Measurements from ENCODE around the gene CEP63.
"Not testable (repeated sequence)": the region's sequence is repeated elsewhere in the genome, so short reads cannot be mapped to it uniquely, and the experiment has no call there.

The CEP63 gene

DNA sequence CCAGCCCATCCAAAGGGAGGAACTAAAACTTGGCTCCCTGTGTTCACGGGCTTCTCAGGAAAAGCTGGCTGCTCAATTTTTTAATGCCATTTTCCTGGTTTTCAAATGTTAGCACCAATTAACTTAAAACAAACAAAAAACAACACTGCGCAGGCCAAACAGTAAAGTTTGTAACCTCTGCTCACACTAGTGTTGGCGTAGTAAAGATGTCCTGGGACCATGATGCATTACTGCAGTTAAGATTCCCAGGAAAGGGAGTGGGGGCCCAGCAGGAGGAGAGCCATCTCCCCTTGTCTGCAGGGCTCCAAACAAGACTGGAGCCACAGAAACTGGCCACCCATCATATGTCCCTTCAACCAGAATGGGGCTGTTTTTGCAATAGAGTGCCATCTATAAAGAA, 91.0 kb downstream of the CEP63 start:
- DNase-seq (ENCODE audit: low read depth) = no peak

DNA sequence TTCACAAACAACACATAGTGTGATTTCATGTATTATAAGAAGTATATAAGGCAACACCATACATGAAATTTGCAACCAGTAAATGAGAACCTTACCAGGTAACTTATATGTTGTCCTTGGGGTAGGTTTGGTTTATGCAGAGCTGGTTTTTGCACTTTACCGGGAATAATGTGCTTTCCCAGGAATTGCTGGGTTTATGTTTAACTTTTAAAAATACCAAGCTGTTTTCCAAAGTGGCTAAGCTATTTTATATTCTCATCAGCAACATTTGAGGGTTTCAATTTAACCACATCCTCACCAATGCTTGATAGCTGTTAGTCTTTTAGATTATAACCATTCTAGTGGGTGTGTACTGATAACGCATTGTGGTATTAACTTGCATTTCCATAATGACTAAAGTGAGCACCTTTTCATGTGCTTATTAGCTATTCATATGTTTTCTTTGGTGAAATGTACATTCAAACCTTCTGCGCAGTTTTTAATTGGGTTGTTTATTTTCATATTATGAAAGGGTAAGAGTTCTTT, 93.3 kb downstream of the CEP63 start:
- DNase-seq (ENCODE audit: low read depth) = no peak

DNA sequence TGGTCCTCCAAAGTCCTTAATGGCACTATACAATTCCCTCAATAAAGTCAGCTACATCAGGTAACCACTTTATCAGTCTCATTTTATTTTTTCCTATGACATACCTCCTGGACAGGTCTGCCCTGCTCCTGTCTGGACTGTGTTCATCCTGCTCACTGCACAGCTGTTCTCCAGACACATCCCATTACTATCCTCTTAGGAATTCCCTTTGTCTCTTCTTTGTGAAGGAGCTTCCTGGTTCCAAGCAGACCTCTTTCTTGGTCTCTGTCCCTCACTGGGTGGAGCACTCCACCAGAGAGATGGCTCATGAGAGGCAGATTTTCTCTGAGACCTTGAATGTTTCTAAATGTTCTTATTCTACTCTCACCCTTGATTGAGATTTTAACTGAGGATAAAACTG, 104.9 kb downstream of the CEP63 start:
- no peak for DNase-seq (ENCODE audit: low read depth)

DNA sequence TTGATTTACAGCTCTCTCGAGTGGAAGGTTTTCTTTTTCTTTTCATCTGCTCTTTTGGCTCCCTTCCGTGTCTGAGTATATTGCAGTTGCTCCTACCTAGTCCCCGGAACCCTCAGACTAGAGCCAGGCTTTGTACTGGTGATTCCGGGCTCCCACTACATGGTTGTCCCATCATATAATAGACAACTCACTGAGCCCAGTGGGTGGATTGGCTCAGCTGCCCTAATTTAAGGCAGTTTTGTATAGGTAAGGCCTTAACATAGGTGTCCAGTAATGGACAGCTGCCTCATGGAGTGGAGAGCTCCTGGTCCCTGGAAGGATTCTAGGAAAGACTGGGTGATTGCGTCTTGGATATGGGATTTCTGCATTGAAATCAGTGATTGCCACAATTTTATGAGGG, 106.9 kb downstream of the CEP63 start:
- DNase-seq (ENCODE audit: low read depth) = no peak

DNA sequence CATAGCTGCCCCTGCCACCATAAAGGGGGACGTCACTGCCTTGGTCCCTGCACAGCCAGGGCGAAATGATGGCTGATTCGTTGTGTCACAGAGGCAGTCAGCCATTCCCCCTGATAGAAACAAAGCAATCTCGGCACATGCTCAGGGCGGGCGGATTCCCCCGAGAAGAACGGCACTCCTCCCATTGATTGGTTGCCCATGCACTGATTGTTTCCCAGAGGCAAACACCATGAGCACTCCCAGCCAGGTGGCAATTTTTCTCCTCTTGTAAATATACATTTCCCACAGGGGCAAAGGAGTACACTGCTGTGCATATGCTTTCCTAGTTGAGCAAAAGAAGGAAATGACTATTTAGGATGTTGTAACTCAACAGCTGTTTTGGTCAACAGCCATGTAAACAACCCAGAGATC, 108.5 kb downstream of the CEP63 start:
- no peak for DNase-seq (ENCODE audit: low read depth)

DNA sequence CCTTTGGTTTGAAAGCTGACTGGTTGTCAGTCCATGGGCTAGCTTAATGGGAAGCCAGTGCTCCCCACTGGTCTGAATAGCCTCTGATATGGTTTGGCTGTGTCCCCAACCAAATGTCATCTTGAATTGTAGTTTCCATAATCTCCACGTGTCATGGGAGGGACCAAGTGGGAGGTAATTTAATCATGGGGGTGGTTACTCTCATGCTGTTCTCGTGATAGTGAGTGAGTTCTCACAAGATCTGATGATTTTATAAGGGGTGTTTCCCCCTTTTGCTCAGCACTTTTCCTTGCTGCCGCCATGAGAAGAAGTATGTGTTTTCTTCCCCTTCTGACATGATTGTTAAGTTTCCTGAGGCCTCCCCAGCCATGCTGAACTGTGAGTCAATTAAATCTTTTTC, 109.1 kb downstream of the CEP63 start:
- not testable (repeated sequence) for DNase-seq (ENCODE audit: low read depth)

DNA sequence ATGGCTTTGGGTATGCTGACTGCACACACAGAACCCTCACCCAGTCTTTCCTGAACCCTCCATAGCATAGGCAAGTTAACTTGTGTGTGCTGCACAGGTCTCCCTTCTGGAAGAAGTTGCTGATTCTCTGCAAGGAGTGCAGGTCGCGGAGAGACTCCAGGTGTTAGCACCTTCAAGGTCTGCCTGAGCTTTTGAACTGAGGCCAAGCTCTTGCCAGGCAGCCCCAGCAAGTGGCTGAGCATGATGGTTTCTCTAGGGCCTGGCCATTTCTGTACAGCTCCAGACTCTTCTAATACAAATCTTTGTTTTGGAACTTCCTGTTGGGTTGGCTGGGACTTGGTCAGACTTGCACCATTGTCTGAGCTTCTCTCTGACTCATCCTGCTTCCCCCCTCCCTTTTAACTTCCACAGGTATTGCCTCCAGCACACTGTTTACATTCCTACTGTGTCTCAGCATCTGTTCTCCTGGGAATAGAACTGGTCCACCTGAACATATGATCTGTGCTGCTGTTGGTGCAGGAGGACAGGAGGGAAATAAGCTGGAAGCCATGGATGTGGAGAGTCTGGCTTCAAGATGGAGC, 111.6 kb downstream of the CEP63 start:
- no peak for DNase-seq (ENCODE audit: low read depth)

DNA sequence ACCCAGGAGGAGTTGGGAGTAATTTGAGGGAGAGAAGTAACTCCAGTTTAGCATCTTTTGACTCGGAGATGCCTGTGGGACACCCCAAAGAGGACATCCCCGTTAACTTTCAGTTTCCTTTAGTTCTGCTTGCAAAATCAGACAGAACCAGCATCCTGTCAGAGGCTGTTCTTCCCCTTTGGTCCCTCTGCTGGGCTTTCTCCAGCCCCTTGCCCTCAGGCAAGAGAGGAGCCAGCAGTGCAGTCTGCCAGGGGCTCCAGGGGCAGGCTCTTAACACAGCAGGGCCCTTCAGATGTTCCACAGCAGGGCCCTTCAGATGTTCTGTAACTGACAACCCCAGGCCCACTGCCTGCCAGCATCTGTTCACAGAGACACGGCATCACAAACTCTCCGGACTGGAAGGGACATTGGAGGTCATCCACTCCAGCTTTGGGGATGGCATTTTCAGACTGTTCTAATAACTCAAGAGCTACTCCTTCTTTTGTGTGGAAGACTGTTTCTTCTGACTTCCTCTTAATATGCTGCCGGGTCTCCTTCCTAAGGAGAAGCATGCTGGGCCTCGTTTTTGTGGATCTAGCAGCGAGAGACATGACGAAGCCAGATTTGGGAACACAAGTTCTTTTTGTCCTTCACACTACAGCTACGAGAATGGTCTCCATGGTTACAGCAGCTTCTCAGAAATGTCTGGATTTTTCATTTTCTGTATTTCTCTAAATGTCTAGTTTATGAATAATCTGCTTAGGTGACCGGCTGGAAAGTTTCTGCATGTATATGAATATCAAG, 113.1 kb downstream of the CEP63 start:
- DNase-seq (ENCODE audit: low read depth) = no peak

DNA sequence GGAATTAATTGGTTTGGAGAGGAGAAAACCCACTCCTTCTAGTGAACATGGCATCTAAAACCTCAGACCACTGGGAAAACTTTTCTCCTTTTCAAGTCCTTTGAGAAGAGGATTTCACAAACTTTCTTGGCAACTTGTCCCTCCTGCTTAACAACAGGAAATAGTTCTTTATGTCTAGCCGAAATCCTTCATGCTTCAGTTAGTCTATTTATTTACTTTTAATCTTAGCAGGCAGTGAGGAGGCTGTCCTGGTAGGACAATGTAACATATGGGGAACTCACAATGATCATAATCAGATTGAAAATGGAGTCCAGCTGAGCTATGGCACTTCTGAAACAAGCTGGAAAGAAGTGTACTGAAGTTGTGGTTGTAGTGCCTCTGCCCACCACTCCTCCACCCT, 114.3 kb downstream of the CEP63 start:
- DNase-seq (ENCODE audit: low read depth) = peak; percentile 47

DNA sequence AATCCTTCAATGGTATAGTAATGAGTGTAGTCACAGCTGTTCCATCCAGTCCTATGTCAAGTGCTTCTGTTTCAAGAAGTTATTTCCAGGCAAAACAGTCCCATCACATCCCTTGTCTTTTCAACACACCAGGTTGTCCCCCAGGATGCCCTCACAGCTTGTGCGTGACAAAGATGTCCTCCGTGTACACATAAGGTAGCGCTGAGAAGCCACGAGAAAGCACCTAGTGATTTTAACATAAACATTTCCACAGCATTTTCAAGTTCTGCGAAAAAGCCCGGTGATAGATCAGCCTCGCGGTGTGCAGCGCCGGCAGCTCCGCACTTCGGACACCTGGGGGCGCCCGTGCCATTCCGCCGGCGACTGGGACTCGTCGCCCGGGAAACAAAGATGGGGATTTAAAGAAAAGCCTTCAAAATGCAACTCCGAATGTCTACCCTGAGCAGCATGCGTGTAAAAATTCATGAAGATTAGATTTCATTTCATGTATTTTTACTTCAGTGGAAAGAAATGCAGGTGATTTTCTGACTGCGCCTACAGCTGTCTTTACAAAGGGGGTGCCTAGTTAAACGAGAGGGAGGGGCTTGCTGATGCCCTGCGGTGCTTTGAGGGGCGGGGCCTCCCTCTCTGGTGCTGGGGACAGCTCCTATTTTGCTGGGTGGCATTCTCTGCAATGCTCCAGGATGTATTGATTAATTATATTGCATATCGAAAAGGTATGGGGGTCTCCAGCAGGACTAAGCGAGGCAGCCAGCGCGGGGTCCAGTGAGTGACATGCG, 115.0 kb downstream of the CEP63 start:
- DNase-seq (ENCODE audit: low read depth) = no peak

DNA sequence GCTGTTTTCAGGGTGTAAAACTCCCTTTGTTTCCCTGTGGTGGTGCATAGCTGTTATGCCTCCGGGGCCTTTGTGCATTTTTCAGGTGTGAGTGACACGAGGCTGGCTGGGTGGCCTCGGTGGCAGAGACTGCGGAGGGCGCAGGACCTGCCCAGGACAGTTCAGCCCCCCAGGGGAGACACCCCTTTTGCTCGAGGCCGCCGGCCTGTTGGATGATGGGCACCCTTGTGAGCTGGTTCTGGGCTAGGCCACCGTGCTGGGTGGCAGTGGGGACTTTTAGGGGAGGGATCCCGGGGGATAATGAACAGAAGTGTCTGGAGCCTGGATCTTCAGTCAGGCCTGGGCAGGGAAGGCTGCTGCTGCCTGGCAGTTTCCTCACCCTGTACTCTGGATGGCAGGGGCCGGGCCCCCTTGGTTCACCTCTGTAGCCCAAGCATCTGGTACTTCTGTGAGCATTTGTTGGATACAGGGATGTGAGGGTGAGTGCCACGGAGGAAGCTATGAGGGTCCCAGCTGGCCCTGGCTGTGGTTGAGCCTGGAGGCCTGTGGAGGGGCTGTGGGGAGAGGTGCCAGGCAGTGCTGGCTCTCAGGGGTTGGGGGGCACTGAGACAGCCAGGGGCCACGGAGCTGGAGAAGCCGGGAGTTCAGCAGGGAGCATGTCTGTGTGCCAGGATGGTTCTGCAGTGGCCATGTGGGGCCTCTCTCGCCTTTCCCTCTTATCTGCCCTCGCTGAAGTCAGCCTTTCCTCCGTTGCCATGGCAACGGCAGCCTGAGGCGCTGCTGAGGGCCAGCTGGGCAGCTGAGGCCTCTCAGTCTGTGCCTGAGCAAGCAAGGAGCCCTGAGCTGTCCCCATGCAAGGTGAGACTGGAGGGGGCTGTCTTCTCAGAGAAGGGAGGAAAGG, 115.9 kb downstream of the CEP63 start:
- DNase-seq (ENCODE audit: low read depth) = peak; percentile 23

DNA sequence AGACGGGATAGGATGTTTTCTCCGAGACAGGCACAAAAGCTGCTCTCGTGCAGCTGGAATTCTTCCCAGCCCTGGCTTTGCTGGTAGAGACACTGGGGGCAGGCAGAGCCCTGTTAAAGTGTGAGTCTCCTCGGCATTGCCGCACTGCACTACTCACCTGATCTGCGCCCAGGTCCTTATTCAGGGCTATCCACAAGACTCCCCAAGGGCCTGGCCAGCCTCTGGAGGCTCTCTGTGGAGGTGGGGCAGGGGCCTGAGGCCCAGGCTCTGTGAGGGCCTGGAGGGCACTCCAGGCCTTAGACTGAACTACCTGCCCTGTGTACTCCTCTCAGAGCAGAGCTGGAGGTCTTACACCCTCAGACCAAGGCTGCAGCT, 116.6 kb downstream of the CEP63 start:
- DNase-seq (ENCODE audit: low read depth) = no peak

DNA sequence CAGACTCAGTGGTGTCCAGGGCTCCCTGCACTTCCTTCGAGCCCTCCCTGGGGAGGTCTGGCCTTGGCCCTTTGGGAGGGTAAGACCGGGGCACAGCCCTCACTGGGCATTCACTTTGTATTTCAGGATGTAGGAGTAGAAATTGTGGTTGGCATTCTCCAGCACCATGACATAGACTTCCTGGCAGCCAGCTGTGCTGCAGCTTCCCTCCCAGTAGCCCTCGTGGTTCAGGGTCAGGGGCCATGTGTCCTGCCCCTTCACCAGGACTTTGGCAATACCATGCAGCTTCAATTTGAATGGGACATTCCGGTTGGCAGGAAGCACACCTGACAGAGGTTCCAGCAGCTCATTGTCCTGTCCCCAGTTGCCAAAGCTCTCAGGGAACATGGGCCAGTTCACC, 117.6 kb downstream of the CEP63 start:
- no peak for DNase-seq (ENCODE audit: low read depth)

DNA sequence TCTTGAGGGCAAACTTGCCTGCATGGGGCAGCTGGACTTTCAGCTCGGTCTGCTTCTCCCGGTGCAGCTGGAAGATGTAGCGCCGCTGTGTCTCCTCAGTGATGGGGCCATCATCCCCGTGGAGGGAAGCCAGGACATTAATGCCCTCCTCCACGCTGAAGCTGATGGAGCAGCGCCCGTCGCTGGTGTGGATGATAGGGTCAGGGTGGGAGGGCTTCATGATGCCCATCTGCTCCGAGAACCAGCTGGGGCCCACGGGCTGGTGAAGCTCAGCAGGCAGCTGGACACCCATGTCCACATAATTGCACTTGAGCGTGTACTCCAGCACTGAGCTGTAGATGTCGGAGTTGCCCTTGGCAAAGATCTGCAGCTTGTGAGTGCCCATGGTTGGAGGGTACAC, 118.1 kb downstream of the CEP63 start:
- no peak for DNase-seq (ENCODE audit: low read depth)

DNA sequence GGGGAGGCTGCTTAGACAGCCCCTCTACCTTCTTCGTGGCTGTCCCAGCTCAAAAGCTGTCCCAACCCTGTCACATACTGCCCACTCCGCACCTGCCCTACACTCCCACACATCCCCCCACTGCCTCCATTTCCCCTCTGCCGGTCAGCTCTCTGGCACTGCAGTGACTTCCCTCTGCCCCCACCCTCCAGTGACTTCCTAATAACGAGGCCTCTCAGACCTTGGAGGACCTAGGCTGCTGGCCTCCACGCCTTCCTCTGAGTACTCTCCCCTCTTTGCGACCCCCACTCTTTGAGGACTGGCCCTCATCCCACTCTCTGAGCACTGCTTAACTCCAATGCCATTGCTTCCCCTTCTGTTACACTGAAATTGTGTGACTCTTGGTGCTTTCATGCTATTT, 119.7 kb downstream of the CEP63 start:
- no peak for DNase-seq (ENCODE audit: low read depth)

DNA sequence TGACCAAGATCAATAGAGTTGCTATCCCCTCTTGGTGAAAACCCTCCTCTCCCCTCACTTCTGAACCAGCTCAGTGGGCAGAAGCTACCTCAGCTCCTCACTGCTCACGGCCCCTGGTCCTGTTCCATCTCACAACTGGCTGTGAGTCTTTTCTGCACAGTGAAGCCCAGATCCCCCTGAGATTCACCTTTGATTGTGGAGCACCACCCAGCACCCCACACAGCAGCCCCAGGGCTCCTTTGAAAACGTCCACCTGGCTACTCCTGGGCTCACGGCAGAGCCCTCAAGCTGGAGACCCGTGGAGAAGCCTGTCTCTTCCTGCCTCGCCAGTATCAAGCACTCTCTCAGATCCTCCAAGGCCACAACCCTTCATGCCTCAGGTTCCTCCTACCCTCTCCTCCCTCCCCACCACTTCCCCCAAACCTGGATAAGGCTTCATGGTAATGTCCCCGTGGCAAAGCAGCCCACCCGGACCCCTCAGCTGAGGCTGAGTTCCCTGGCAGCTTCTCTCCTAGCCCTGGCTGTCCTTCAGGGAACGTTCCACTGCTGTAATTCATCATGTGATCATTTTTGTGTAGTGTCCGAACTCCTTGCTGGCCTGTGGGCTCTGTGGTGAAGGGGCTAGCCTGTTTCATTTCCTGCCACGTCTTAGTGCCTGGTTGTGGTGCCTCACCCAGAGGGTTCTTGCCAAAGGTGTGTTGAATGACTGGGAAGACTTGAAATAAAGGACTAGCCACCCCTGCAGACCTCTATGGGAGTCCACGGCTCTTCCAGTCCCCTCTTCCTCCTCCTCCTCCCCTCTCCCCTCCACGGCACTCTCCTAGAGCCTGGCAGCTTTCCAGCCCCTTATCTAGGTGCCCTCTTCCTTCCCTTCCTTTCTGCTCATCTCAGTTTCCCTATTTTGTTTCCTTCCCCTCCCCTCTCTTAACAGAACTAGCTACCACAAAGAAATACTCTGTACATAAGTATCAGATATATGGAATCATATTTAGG, 120.5 kb downstream of the CEP63 start:
- DNase-seq (ENCODE audit: low read depth) = no peak

DNA sequence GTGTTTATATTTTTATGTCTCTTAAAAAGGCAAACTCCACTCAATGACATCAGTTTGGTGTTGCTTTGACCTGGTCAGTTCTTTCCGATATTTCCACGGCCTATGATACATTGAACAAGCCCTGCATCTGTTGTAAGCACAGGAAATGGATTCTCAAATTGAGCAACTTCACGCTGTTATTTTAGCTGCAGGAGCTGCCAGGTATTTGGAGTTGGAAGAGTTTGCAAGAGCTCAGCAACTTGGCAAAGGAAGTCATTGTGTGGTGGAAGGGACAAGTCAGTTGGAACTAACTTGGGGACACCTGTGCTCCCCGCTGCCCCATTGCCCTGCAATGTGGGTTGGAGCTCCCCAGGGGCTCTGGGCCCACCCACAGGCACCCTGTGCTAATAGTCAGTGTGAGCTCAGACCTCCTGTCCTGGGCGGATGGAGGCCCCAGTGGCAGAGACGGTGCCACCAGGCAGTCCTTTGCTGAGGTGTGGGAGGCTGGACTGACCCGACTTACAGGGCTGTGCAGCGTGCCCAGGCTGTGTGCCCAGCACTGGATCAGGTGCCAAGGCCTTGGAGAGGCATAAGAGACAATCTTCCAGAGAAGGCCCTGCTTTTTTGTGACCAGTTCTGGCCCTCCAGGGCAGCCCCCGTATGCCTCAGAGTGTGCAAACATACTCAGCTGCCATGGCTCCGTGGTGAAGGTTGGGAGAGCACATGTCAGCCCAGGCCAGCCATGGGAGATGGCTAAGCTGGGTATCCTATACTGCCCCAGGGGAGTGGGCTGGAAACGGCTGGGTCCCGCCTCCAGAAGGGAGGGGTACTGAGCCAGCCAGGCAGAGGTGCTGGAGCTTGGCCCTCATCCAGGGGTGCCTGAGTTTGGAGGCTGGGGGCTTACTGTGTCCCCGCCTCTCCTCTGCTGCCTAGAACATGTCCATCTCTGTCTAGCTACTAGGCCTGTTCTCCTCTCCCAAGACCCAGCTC, 121.5 kb downstream of the CEP63 start:
- DNase-seq (ENCODE audit: low read depth) = no peak

DNA sequence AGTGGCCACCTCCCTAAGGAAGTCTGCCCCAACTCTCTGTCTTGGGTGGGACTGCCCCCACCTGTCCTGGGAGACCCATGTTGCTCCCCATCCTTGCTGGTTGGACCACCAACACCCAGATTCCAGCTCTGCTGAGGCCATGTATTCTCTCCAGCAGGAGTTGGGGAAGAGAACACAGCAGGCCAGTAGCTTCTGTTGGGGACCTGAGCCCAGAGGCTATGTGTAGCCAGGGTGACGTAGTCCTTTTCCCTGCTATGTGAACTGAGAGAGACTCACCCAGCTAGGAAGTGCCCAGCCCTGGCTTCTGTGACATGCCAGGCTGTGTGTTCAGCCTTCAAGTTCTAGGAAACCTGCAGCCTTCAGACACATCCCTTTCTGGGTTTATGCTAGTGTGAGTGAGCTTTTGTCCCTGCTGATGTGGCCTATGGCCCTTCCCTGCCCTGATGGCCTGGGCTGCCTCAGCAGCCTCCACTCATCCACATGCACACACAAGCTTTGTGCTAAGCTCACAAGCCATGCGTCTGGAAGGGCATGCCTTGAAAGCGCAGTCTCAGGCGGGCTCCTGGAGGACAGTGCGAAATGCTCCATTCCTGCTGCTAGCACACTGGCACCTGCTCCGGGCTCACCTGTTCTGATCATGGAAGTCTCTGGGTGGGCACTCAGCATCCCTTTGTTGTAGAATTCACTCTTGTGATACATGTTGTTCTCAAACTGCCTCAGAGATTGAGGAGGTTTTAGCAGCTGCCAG, 122.3 kb downstream of the CEP63 start:
- no peak for DNase-seq (ENCODE audit: low read depth)
